NCI-H2227 (cell line): ENCODE results near the gene NYAP1.
"Not testable (repeated sequence)": the region's sequence is repeated elsewhere in the genome, so short reads cannot be mapped to it uniquely, and the experiment has no call there.

ENCODE experiments used
- DNase-seq: peaks from one replicate; lab custom pipeline; 2025; ENCODE audit not compliant: unreplicated experiment; lab: John Stamatoyannopoulos, UW

The NYAP1 gene

GRCh38 chr7:100540073-100540723 is 56.5 kb downstream of the NYAP1 start:
- no peak for DNase-seq

DNA sequence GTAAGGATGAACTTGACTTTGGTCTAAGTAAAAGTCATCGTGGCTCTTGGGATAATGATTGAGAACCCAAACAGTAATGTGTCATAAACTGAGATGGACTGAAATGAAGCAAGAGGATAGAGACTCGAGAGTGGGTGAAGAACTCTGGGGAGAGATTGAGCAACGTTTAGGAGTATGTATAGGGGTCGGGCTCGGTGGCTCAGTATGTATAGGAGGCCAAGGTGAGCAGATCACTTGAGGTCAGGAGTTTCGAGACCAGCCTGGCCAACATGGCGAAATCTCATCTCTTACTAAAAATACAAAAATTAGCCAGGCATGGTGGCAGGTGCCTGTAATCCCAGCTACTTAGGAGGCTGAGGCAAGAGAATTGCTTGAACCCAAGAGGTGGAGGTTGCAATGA is 57.6 kb downstream of the NYAP1 start:
- DNase-seq: not testable (repeated sequence)

GRCh38 chr7:100543586-100543985 is 59.9 kb downstream of the NYAP1 start:
- no peak for DNase-seq

DNA sequence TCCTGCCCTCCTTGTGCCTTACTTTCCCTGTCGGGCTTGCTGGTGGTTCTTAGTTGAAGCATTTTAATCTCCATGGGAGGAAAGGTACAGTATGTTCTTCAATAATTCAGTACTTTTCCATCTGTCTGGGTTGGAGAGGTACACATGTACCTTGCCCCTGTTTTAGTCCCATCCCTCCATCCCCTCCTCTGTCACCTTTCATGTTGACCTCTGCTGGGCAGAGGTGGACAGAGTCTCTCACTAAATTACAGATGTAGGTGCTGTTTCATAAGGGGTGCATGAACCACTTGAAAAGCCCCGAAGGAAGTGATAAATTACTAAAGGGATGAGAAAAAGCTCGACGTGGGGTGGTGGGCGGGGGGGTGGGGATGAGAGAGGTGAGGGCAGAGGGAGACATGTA is 60.7 kb downstream of the NYAP1 start:
- DNase-seq: no peak
